Gastroesophageal sphincter (tissue), 3 donors: ENCODE measurements around the gene TGFBR3.

Source experiments
- CTCF ChIP-seq, 4 experiments: fragments of 200-600 bp in 2 of 4; fragments of 450-650 bp in 2 of 4; sonication (generic) in 1 of 4; IDR thresholded peaks; one replicate each; pipeline ENCODE4 v1.5.1; 2017 to 2019; ENCODE audit warnings: antibody characterized with exemption in 4 of 4, mild to moderate bottlenecking in 2 of 4, moderate library complexity in 2 of 4
- EP300 ChIP-seq: sonication (generic); formaldehyde crosslinking; IDR thresholded peaks from one replicate; pipeline ENCODE4 v1.6.1; 2017; ENCODE audit warnings: antibody characterized with exemption, mild to moderate bottlenecking
- POLR2AphosphoS5 ChIP-seq: sonication (generic); formaldehyde crosslinking; IDR thresholded peaks from one replicate; pipeline ENCODE4 v1.6.1; 2017; ENCODE audit warnings: antibody characterized with exemption

GRCh38 chr1:91912266-91912665, 26.3 kb upstream of the TGFBR3 start:
- no peak for TF ChIP-seq CTCF (IDR thresholded peaks at IDR 0.05)
- TF ChIP-seq POLR2AphosphoS5, result no peak
- TF ChIP-seq EP300, result no peak
